GM18505 (cell line): ENCODE results near the gene NDUFS3.

Experiments used
- ATAC-seq: cut with Tn5 transposase; IDR thresholded peaks from one replicate; pipeline ENCODE4 v1.9.1; 2021; ENCODE audit not compliant: unreplicated experiment
- POLR2A ChIP-seq: IDR thresholded peaks from 4 replicates; pipeline ENCODE4 v1.6.1; 2011; ENCODE audit warnings: borderline replicate concordance; ENCODE audit not compliant: insufficient read depth, insufficient read length; ENCODE audit errors: extremely low read depth

The NDUFS3 gene

DNA sequence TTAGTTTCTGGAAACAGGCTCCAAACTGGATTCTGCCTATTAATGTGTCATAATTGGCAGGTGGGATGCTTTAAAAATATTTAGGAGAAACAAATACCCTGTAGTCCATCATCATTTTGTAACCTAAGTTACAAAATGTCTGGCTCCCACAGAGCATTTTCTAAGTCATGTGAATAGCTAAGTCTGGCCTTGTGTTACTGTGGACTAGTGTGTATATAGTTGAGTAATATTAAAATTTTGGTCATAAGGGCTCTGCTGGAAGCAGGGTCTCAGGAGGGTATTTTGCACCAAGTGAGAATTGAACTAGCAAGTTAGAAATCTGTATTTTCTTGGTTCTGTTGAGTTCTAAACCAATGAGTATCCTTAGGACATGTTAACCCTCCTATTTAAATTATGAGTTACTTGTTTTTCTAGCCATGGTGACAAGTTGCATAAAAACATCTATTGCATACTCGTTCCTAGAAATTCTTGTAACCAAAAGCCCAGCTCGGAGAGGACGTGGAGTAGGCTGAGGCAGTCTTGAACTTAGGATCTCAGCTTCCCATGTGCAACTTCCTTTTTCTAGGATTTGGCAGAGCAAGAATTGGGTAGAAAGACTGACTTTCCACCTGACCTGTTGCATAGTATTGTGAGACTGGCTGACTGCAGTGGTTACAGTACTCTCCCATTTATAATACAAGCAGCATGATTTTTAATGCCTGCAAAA is 8.1 kb upstream of the NDUFS3 start:
- no peak for ATAC-seq
- TF ChIP-seq POLR2A, result no peak

DNA sequence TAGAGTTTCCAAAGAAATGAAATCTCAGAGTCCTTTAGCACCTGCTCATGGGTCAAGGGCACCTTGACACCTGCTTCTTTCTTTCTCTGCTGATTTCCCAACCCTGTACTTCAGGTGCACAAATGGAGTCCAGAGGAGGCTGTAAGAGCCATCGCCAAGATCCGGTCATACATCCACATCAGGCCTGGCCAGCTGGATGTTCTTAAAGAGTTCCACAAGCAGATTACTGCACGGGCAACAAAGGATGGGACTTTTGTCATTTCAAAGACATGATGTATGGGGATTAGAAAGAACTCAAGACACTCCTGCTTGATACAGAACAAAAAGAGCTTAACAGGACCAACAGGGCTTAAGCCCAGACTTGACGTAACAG is 7.5 kb upstream of the NDUFS3 start:
- ATAC-seq, result no peak

DNA sequence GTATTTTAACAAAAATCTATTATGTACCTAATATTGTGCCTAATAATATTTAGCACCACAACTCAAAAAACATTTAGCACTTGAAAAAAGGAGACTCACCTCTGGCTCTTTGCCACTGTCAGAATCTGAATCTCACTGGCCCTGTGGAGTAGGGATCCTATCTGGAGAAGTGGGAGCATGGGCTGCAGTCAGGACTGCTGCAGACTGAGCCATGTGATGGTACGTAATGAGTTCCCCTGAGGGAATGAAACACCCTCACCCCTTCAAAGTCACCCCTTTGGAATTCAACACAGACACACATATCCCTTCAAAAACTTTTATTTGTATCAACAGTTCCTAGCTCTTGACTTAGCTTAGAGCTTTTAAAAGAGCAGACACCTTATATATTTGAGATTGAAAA is 7.0 kb upstream of the NDUFS3 start:
- ATAC-seq, result no peak
- TF ChIP-seq POLR2A, result no peak

More for the DNA sequence above, 7.5 kb upstream of the NDUFS3 start:
- no peak for TF ChIP-seq POLR2A

DNA sequence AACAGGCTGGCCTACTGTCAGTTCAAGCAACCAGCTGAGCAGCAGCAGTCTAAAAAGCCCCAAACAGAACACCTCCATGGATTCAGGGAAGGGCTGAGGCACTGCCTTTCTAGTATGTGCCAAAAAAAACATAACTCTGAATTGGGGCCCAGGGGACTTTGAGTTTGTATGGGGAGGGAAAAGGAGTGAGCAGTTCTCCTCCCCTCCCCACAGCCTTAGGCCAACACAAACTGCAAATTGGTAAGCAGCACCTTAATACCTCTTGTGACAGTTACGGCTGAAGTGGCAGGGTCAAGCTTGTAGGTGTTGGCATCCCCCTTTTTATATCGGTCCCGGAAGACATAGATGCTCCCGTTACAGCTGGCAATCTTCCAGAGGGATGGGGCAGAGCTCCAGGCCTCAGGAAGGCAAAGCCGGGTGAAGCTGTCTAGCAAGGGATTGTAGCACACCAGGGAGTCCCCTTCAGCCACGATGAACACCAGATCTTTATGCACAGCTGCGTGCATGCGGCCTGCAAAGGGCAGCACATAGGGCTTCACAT is 6.1 kb upstream of the NDUFS3 start:
- ATAC-seq, result no peak
- TF ChIP-seq POLR2A, result no peak

DNA sequence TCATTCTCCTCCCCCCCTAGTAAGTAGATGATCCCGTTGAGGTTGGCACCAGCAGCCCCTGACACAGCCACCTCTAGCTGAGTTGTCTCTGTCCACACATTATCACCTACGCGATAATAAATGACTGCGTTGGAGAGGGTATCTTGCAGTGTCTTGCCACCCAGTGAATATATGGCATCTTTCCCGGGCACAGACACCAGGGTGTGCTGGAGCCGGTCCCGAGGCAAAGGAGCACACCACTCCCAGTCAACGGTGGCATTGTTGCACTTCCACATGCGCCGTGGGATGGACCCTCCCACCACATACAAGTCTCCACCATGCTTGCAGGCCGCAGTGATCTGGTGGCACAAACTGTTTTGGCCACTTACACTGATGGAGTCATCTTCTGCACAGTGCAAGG is 5.6 kb upstream of the NDUFS3 start:
- no peak for TF ChIP-seq POLR2A
- ATAC-seq, result no peak

DNA sequence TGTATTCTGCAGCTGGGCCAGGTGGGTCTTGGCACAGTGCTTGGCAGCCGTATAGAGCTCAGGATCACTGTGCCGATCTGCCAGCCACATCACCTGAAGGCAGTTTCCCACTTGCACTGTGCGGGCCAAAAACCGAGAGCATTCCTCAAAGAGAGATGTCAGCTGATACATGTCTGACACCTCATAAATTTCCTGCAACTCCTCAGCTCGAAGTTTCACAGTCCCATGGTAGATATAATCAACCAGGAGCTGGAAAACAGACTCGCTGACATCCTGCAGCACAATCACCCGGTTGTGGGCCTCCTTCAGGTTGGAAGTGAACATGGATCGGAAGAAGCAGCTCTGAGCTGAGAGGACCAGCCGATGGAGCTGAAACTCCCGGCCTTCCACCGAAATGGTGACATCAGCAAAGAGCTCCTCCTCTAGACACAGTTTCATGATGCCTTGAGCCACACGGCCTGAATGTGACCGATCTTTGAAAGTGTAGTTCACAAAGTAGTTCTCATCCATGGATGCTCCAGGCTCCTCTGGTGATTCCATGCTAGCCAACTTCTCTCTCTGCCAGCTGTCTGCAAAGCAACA is 1.3 kb upstream of the NDUFS3 start:
- no peak for ATAC-seq
- no peak for TF ChIP-seq POLR2A

DNA sequence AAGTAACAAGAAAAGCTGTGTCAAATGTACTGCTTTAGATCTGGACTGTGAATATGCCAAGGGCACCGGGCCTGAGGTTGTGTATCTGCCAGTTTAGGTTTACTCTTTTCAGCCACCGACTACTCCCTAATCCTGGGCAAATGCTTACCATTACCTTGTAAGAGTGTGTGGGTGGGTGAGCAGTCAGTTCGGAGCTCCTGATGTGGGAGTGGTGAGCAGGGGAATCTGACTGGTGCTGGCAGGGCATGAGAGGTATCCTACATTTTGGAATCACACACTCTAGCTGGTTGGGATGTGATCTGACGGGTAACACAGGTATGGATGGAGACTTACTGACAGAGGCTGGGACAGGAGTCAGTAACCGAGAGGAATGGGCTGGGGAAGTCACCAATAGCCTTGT is 5.0 kb downstream of the NDUFS3 start:
- no peak for TF ChIP-seq POLR2A
- no peak for ATAC-seq

DNA sequence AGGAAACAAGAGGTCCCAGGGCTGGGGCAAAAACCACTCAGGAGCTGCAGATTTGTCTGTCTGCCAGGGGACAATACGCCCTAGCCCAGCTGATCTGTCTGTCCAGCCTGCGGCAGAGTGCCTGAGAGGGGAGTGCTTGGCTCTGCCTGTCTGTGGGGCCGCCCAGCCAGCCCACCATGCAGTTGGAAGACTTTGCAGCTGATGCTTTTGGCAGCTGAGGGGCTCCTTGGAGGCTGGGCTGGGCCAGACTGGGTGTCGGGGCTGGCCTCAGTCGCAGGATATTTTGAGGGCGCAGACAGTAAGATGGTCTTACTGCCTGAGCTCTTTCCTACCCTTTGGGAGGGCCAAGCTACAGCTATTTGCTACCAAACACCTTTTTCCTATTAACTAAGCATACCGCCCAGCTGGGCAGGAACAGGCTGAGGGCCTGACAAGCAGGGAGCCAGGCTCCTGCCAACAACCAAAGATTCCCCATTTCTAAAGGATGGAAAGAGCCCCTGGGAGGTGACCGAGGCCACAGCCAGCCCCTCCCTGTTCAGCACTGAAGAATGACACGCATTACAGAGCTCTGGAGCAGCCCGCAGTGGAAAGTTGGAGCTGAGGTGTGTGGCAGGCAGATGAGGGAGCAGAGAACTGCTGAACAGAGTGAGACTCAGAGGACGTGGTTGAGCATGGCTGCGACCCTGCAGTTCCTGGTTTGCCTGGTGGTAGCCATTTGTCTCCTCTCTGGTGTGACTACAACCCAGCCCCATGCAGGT is 7.4 kb downstream of the NDUFS3 start, which contains the start of gene FAM180B:
FAM180B (plus strand) TSS at position 581 of the 758 bp plus-strand sequence; CDS start at position 672, 91 bp downstream.
- no peak for ATAC-seq

DNA sequence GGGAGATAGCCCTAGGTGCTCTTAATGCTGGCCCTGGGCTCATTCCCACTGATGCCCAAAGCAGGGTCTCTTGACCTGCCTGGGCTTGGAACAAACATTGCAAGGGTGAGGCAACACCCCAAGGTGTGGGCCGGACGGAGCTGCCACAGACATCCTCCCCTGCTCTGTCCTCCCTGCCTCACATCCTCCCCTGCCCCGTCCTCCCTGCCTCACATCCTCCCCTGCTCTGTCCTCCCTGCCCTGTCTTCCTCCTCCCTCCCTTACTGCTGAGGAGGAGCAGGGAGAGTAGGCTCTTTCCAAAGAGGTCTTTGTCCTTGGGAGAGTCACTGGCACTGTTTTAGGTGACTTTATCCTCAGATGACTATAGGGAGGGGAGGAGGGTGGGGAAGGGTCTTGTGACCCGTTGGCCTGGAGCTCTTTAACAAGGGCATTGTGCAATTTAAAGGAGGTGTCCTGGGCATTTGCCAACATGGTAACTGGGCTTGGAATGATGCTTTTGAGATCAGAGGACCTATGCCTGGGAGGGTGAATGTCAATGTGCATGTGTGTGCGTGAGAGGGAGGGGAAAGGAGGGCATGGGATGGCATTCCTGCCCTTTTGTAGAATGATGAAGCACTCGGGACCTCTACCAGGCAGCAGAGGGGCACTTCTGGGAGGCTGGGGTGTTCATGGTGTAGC is 8.3 kb downstream of the NDUFS3 start:
- TF ChIP-seq POLR2A, result no peak
- ATAC-seq, result no peak

More for the DNA sequence above, 7.4 kb downstream of the NDUFS3 start, which contains the start of gene FAM180B:
- TF ChIP-seq POLR2A, result no peak

DNA sequence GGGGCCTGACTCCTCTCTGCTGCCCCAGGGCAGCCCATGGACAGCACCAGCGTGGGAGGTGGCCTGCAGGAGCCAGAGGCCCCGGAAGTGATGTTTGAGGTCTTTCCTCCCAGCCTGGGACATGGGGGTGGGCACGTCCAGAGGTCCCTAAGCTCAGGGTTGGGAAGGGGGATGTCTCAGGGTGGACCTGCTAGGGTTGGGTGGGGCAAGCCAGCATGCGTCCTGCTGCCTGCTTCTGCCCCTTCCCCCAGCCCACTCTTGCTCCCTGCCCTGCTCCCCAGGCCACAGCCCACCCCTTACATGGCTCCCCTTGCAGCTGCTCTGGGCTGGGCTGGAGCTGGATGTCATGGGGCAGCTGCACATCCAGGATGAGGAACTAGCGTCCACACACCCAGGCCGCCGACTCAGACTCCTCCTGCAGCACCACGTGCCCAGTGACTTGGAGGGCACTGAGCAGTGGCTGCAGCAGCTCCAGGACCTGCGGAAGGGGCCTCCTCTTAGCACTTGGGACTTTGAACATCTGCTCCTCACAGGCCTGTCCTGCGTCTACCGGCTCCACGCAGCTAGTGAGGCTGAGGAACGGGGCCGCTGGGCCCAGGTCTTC is 9.0 kb downstream of the NDUFS3 start:
- ATAC-seq, result no peak
- TF ChIP-seq POLR2A, result no peak

DNA sequence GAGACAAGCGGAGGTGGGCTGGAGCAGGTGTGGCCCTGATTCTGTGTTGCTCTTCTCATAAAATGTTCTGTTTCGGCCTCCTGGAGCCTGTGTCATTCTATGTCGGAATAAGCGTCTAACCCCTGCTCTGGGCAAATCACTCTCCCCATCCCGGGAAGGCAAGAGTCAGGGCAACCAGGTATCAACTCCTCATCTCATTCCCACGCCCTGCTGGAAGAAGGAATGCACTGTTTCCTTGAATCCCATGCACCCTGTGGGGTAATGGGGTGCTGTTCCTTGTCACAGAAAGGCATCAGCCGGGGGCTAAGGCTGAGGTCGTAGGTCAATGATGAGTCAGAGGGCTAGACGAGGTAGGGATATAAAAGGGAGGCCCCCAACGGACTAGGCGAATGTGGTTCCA is 10.2 kb downstream of the NDUFS3 start:
- TF ChIP-seq POLR2A, result no peak
- ATAC-seq, result no peak

DNA sequence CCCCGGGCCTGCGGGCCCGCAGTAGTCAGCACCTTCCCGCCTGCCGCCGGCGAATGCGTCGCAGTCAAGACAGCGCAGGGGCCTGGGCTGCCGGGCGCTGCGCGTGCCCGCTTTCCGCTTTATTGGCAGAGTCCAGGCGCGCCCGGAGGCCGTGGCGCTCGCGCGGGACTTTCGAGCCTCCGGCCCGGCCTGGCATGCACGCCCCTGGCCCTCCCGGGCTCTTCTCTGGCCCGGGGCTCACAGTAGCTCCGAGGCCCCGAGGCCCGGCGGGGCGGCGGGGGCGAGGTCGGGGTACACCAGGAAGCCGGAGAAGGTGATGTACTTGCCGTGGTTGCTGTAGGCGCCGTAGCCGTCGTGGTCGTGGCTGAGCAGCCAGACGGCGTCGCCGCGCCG is 10.7 kb downstream of the NDUFS3 start:
- TF ChIP-seq POLR2A, result no peak
- no peak for ATAC-seq
